Renal cortical epithelial cell (primary cell): ENCODE measurements around the gene FIGNL2. TPM values are rescaled to one million over a fixed set of nuclear protein-coding genes. Genes with fewer than 3 reads are reported as not detected.
A peak's percentile ranks its signal among the peaks of the same experiment; 100 is the strongest.

Experiments used
- DNase-seq: peaks from one replicate; pipeline ENCODE4 v3.0.0-alpha.2; 2011; ENCODE audit warnings: low read depth
- total RNA-seq: library from RNA; depleted of rRNA; stranded (reverse); fragments of >200 nt; gene quantifications from 2 replicates; pipeline ENCODE4 v1.2.3, GENCODE V29; 2014

The FIGNL2 gene
- total RNA-seq, 1 donor from 2014 or later: 5.5 TPM

DNA sequence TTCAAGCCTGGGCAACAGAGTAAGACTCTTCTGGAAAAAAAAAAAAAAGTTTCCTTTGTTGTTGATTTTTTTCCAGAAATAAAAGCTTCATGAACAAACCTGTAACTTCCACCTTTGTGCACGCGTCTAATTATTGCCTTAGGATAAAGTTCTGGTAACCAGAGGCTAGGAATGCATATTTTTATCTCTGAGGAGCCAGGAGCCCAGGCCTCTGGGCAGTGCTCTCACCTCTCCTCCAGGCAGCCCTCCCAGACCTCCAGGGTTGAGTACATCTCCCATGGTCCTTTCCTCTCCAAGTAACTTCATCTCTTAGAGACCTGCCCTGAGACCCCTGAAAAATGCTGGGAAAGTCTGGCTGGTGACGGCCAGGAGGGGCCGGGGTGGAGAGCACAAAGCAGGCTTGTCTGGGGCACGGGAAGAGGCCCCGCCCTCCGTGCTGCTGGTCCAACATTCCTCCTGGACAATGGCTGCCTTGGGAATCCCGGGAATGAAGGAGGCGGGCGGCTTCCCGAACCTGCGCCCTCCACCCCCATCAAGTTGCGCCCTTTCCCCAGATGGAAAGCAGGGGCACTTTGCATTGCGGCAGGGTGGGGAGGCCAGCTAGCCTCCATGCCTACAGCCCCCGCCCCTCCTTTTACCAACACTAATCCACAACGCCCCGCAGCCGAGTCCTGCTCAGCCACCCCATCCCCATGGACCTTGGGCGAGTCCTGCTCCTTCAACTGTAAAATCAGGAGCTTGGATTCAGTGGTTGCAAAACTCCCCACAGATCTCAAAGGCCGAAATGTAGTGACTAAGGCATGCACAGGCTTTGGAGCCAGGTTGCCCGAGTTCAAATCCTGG, 7.3 kb upstream of the FIGNL2 start:
- peak; percentile 93 for DNase-seq

DNA sequence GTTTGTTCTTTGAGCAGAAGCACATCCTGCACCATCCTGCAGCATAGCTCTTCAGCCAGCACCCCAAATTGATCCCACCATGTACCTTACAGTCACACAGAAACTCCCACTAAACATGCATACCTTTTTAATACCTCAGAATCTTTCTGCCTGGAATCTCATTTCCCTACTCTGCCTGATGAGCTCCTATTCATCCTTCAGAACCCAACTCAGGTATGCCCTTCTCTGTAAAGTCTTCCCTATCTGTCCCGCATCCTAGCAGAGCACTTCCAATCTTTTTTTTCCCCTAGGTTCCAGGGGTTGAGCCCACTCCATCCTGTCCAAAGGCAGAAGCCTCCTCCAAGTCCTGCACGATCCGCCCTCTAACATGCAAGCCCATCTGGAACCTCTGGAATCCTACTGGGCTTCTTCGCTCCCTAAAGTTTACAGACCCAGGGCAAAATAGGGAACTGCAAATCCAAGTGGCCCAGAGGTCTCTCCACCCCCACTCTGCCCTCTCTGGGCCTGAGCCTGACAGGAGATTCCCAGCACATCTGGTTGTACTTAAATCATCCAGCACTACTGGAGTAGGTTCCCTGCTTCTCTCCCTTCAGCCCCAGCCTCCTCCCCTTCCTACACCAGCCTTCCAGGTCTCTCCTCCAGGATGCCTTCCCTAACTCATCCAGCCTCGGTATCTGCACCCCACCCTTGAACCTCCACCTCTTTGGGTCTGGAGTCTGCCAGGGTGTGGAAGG, 4.1 kb upstream of the FIGNL2 start:
- no peak for DNase-seq

DNA sequence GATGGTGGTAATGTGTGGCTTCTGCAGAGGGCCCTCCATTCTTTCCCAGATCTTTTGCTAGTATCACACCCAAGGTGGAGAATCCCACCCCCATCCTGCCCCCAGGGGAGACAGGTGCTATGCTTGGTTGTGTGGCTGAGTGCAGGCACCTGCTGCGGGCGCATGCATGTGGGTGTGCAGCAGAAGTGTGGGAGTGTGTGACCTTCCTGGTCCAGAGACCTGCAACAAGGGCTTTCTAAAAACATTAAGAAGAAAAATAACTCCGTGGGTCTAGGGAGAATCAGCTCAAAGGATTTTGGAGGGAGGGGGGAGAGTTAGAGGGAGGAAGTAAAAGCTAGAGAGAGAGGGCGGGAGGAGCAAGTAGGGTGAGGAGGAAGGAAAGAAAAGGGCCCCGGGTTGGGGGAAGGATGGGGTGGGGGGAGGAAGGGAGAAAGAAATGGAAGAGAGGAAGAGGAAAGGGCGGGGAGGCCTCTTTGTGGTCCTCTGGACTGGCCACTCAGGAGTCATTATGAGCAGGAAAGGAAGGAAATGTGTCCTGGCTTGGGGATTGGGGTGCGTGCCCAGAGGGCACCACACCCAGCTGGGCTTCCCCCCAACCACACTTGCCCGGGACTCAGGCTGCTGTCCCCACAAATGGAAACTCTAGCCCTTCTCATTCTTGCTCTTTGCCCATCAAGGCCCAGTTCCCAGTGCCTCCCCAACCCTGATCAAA, 3.1 kb upstream of the FIGNL2 start:
- DNase-seq: no peak

DNA sequence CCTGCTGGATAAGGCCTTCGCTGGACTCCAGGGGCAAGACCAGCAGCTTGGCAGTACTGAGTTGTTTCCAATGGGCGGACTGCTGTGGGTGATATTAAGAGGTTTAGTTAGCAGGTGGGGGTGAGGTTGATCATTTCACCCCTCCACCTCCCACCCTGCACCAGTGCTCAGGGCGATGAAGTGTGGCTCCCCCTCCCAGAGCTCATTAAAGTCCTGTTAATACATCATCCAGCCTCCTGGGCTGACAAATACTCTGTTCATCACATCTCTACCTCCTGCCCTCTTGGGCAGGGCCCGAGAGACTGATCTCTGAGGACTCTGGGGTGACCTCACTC, 2.4 kb upstream of the FIGNL2 start:
- DNase-seq: peak; percentile 59

DNA sequence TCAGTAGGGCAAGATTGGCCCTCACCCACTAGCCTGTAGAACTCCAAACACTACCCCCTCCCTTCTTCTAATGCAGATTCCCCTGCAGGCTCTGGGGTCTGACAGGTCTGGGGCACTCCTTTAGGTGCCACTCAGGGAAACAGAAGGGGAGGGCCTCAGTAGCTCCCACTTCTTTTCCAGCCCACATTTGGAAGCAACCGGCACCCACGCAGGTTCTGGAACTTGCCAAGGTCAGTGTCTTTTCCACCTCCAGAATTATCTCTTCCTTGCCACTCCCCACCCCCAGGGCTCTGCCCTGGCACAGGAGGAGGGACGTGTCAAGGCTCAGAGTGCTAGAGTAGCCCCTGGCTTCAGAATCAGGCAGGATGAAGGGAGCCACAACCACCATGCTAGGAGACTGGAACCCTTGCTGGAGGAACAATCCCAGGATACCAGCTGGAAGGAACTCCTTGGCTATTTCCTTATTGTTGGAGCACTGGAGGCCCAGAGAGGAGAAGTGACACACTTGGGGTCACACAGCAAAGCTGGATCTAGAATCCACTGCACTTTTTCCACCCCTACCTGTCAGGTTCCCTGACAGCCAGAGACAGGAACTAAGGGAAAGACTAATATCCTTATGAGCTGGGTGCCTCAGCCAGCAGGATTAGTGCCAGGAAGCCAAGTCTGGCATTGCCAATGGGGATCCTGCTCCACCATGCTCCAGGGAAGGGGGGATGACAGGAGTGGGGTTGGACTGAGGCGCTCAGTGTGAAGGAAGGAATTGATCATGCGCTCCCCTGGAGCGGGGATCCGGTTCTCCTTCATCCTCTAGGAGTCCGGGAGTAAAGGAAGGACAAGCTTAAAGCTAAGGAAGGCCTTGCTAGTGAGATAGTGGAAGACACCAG, 1.8 kb upstream of the FIGNL2 start:
- DNase-seq: no peak

DNA sequence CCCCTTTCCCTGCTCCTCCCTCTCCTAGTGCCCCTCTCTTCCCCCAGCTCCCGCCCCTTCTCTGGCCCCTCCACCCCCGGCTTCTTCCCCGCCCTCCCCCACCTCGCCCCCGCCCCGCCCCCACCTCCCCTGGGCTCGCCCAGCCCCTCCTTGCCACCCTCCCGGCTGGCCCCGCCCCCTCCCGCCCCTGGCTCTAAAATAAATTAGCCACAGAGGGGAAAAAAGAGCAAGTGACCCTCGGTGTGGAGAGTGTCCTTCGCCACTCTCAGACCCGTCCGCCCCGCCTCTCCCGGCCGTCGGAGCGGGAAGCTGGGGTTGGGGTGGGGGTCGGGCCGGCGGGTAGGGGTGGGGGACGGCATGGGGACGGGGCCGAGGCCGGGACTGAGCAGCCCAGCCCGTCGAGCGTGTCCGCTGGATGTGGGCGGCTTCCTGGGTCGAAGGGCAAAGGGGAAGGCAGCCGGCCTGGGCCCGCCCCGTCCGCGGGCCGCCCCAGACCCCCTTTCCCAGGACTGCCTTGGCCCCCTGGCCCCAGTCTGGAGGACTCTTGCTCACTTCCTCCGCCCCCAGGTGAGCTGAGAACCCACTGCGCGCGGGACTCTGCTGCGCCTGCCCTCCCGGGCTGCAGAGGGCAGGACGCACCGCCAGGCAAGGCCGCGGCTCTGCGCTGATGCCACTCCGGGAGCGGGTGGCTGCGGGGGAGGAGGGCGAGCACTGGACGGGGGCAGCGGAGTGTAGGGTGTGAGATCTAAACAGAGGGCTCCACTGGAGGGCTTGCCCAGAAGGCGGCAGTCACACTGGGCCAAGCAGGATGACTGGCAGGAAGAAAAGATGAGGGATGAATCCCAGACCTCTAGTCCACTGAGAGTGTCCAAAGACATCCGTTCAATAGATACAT, 570 bp upstream of the FIGNL2 start:
- peak; percentile 50 for DNase-seq

DNA sequence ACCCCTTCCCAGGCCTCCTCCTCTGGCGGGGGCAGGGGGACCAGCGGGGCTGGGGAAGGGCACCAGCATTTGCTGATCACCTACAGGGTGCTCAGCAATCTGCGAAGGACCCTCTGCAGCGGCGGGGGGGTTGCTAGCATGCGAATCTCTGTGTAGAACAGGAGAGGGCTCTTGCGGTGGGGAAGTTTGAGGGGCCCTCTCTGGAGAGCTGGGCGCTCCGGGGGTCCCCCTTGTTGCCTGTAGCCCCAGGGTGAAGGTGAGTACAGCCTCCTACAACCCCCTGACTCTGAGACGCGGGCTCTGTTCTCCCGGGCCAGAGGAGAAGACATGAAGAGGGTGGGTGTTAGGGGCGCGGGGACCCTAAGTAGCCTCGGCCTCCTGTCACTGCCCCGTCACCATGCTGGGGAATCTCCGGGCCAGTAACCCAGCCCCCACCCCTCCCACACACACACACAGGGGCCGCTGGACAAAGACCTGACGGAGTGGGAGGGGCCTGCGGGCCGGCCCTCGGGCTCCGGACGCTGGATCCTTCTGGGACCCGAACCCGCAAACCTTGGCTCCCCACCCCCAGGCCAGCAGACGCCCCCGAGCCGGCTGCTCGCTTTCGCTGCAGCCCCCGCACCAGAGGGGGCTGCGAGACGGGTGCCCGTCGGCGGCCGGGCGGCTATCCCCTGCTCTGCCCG, 734 bp downstream of the FIGNL2 start:
- no peak for DNase-seq

DNA sequence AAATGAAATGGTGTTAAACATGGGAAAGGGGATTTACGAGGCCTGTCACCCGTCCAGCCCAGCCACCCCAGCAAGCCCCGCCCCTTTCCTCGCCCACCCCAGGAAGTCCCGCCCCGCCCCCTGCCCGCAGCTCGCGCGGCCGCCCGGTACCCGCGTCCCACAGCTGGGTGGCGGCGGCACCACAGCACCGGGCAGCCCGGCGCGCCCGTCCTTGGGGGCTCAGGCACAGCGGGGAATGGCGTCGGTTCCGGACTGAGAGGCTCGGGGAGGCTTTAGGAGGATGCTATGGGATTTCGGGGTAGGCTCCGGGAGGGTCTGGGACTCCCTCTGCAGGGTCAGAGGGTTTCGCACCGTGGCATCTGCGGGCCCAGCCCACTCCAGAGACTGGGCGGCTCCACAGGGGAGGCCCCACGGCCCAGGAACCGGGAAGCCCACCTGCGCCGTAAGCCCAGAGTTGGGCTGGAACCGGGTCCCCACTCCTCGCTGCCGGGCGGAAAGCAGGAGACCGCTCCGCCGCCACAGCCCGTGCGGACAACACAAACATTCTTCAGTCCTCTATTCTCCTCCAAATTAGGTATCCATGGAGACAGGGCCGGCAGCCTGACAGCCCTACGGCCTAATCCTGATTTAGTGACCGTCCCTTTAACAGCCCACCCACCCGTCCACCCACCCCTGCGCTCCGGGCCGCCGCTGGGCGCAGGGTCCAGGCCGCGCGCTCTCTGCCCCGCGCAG, 1.4 kb downstream of the FIGNL2 start:
- DNase-seq: no peak

DNA sequence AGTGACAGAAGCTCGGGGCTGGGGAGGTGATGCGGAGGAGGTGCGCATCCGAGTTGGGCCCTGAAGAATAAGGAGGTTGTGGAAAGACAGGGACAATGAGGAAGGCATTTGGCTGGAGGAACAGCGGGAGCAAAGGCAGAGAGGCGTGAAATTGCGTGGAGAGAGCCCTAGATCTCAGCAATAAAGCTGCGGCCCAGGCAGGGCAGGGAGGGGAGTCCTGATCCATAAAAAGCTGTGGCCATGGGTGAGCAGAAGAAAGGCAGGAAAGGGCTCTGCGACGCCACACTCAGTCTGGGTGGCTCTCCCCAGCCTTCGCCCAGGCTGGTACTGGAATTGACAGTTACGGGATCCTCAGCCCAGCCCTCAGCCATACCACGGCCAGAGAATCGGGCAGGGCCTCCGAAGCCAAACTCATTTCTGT, 2.2 kb downstream of the FIGNL2 start:
- DNase-seq: no peak

DNA sequence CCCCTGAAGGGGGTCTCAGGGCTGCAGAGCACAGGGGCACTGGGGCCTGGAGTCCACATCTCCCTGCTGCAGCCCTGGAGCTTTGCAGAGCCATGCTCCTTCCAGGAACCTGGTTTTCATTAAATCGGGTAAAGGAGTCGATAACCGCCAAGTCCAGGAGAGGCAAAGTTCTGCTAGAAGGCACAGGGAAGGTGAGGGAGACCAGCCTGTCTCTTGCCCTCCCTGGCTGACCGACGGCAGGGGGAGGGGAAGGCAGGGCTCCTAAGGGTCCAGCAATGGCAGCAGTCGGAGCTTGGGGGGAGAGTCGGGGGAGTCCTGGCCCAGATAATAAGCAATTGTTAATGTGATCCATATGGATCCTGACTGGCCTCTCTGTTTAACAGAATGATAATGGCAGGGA, 3.0 kb downstream of the FIGNL2 start:
- no peak for DNase-seq

DNA sequence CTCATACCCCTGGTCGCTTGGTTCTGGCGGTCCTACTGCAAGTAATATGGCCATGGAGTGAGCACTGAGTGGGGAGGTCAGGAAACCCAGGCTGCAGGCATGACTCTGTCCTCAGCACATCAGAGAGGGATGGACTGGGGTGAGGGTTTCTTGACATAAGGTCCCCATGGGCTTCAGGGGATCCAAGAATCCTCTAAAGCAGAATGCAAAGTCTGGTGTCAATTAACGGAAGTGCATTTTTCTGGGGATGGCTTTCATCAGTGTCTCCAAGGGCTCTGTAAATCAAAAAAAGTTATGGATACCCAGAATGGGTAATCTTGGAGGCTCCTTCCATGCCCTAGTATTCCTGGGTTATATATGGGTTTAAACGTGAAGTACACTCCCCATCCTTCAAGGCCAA, 3.7 kb downstream of the FIGNL2 start:
- DNase-seq: no peak

DNA sequence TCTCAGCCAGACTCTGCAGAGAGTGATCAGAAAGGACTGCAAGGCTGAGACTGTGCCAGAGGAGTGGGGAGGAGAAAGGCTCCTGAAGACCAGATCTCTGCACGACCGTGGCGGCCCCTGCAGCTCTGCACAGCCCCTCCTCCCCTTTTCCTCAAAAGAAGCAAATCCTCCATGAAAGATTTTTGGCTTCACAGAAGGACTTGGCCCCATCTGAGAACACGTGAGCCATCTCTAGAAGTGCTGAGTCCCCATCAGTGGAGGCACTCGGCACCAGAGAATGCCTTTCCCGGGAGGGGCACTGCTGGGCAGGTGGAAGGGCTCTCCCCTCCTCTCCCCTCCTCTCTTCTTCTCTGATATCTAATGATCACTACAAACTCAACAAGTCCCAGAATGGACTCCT, 6.8 kb downstream of the FIGNL2 start:
- DNase-seq: no peak

DNA sequence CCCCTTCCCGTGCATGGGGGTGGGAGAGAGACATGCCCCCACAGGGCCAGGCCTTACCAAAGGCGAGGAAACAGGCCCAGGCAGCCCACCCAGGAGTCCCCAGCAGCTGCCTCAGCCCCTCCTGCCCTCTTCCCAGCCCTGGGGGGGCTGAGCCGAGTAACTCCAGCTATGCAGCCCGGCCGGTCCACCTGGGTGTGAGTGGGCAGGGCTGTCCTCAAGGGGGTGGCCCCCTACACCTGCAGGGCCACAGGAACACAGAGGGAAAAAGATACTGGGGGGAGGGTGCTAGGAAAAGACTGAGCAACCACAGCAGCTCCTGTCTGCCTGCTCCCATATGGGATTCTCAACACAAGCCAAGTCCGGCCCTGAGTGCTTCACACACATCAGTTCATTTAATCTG, 7.6 kb downstream of the FIGNL2 start:
- no peak for DNase-seq

DNA sequence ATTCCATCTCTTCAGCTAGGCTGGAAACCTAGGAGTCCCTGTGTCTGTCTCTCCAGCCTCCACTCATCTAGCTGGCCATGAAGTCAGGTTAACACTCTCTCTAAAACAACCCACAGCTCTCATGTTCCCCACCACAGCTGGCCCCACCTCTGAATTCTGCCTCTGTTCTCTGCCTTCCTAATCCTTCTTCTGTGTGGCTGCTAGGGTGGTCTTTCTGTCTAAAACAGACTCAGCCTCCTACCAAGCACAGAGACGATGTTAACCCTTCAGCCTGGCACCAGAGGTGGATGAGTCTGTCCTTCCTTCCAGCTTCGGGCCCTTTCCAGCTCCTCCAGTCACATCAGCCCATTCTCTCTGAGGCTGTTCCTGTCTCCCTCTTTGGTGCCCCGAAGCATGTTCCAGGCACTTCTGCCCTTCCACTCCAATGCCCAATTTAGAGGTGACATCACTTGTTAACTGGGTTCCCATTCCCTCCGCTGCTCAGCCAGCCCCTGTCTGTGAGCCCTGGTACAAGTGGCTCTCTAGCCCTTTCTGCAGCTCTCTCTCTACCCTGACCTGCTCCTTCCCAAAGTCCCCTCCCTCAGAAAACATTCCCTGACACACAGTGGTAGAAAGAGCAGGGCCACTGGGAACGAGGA, 9.1 kb downstream of the FIGNL2 start:
- DNase-seq: no peak

DNA sequence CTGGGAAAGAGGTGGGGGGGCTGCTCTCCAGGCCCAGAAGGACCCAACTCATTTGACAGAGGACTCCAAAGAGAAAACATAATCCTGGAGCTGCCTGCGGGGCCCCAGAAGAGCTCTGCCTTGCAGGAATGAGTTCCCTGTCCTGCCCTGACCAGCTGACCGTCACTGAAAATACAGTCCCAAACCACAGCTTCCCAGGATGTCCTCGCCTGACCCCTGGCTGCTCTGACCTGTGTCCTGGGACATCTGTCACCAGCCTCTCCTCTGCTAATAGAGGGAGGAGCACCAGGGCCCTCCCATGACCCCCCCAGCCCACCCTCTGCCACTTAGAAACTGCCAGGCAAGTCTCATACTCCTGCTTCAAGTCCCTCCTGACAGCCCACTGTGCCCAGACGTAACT, 9.8 kb downstream of the FIGNL2 start:
- no peak for DNase-seq

DNA sequence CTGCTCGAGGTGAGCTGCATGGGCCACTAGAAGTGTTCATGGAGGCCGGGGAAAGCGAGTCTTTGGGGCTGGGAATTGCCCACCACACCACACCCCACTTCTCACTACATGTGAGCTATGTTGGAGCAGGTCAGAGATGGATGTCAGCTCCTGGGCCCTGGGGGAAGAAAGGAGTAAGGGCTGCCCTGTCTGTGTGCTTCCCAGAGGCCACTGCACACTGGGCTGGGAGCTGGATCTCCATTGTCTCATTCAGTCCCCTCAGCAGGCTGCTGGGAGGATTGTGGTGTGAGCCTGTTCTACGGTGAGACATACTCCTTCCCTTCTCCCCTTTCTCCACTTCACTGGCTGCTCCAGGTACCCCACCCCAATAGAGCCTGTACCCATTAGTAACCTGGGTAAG, 10.5 kb downstream of the FIGNL2 start:
- no peak for DNase-seq

DNA sequence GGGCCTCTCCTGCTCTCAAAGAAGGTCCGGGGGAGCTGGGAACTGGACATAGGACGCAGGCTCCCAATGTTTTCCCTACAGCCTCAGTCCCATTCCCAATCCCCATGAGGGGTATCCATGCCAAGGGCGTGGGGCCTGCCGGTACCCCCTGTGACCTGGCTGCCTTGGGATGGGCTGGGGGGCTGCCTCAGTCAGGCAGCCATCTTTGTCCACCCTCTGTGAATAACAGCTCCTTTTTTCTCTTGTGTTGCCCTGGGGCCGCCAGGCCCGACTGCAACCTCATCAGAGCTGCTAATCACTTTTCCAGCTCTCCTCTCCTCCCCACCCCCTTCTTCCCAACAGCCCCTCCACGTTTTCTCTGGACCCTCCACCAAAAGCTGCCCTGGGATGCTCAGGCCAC, 11.2 kb downstream of the FIGNL2 start:
- no peak for DNase-seq

DNA sequence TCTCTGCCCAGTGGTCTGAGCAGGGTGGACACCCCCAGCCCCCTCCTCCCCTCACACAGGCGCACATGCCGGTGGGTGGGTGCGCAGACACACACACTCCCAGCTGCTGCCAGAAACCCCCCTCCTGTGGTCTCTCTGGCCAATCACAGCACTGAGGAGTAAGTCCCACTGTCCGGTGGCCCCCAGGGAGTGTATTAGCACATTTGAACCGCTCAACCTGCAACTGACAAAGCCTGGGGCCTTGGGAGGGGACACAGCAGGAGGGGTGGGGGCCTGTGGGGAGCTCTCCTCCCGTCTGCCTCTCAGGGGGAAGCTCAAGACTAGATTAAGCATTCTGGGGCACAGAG, 11.7 kb downstream of the FIGNL2 start:
- no peak for DNase-seq
